Thoracic aorta (tissue), 2 donors: ENCODE data around the gene ZKSCAN1. TPM values are rescaled to one million over a fixed set of nuclear protein-coding genes. Genes with fewer than 3 reads are reported as not detected.

Experiments used
- ATAC-seq: fragments of 150-250 bp; one replicate; pipeline ENCODE4 v1.8.0; 2017; ENCODE audit warnings: low read depth; ENCODE audit not compliant: insufficient number of reproducible peaks, low FRiP score
- DNase-seq: peaks from one replicate; pipeline ENCODE4 v3.0.0-alpha.2; 2020; ENCODE audit warnings: low spot score
- H3K27ac ChIP-seq, 2 donors: fragments of 200-600 bp; sonication (generic); 1 replicate in 1 of 2; 2 replicates in 1 of 2; pipeline ENCODE4 v1.5.1; 2016; ENCODE audit warnings: mild to moderate bottlenecking in 2 of 2, moderate library complexity in 2 of 2
- H3K27me3 ChIP-seq: fragments of 200-600 bp; sonication (generic); replicated peaks from 2 replicates; pipeline ENCODE4 v1.6.0; 2016; ENCODE audit warnings: mild to moderate bottlenecking; ENCODE audit not compliant: insufficient read depth
- H3K36me3 ChIP-seq: fragments of 200-600 bp; sonication (generic); one replicate; pipeline ENCODE4 v1.5.1; 2016
- H3K4me1 ChIP-seq, 2 donors: fragments of 200-600 bp; sonication (generic); 1 replicate in 1 of 2; 2 replicates in 1 of 2; pipeline versions ENCODE4 v1.5.1 to v1.6.0; 2016; ENCODE audit warnings: low read depth in 2 of 2, mild to moderate bottlenecking in 1 of 2; ENCODE audit not compliant: control insufficient read depth in 1 of 2
- H3K4me3 ChIP-seq: fragments of 200-600 bp; sonication (generic); 2 replicates; pipeline ENCODE4 v1.5.1; 2016; ENCODE audit warnings: mild to moderate bottlenecking
- H3K9me3 ChIP-seq: fragments of 200-600 bp; sonication (generic); 2 replicates; pipeline ENCODE4 v1.5.1; 2016
- total RNA-seq, 2 donors: library from RNA; depleted of rRNA; stranded (reverse); fragments of >200 nt; gene quantifications; one replicate each; pipeline versions ENCODE4 v1.1.0 to v1.2.3, GENCODE V29; 2016
- TF ChIP-seq, protein P1 (sequence below): fragments of 200-600 bp; sonication (generic); IDR thresholded peaks from one replicate; pipeline ENCODE4 v1.5.1; 2019; ENCODE audit warnings: antibody characterized with exemption

The ZKSCAN1 gene
- total RNA-seq, 2 donors from 2014 or later = 25.6 to 42.5 TPM

DNA sequence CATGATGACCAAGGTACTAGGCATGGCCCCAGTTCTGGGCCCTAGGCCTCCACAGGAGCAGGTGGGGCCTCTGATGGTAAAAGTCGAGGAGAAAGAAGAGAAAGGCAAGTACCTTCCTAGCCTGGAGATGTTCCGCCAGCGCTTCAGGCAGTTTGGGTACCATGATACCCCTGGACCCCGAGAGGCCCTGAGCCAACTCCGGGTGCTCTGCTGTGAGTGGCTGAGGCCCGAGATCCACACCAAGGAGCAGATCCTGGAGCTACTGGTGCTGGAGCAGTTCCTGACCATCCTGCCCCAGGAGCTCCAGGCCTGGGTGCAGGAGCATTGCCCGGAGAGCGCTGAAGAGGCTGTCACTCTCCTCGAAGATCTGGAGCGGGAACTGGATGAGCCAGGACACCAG, 41.6 kb downstream of the ZKSCAN1 start:
- peaks cover 24% of the 10 kb centered on the region for H3K36me3 ChIP-seq
- DNase-seq = no peak
- TF ChIP-seq, protein P1, sequence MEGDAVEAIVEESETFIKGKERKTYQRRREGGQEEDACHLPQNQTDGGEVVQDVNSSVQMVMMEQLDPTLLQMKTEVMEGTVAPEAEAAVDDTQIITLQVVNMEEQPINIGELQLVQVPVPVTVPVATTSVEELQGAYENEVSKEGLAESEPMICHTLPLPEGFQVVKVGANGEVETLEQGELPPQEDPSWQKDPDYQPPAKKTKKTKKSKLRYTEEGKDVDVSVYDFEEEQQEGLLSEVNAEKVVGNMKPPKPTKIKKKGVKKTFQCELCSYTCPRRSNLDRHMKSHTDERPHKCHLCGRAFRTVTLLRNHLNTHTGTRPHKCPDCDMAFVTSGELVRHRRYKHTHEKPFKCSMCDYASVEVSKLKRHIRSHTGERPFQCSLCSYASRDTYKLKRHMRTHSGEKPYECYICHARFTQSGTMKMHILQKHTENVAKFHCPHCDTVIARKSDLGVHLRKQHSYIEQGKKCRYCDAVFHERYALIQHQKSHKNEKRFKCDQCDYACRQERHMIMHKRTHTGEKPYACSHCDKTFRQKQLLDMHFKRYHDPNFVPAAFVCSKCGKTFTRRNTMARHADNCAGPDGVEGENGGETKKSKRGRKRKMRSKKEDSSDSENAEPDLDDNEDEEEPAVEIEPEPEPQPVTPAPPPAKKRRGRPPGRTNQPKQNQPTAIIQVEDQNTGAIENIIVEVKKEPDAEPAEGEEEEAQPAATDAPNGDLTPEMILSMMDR = no peak
- no peaks in the 10 kb centered on the region for H3K9me3 ChIP-seq
- no peak overlapping the region for H3K4me3 ChIP-seq
- no peaks in the 10 kb centered on the region for H3K4me1 ChIP-seq
- H3K27ac ChIP-seq = no peak overlapping the region
- no peak for ATAC-seq
- no peaks in the 10 kb centered on the region for H3K27me3 ChIP-seq

DNA sequence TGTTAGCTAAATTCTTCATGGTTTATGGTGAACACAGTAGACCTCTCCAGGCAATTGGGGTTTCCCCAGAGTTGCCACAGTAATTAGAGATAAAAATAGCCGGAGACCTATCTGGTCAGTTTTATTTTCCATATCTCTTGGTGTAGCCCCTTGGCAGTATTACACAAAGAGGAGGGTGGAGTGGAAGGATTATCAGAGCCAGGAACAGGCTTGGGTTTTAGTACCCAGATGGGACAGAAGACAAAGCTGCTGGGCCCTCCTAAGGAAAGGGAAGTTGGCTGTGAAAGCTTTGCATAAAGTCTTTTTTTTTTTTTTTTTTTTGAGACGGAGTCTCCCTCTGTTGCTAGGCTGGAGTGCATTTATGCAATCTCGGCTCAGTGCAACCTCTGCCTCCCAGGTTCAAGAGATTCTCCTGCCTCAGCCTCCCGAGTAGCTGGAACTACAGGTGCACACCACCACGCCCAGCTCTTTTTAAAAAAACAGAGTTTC, 43.9 kb downstream of the ZKSCAN1 start:
- Histone ChIP-seq H3K36me3 (peaks cover 36% of the 10 kb centered on the region), H3K4me3 (no peak overlapping the region), H3K27ac (no peak overlapping the region), H3K27me3 (no peaks in the 10 kb centered on the region), H3K9me3 (no peaks in the 10 kb centered on the region), H3K4me1 (no peaks in the 10 kb centered on the region)
- no peak for DNase-seq
- TF ChIP-seq, protein P1 = no peak
- no peak for ATAC-seq

DNA sequence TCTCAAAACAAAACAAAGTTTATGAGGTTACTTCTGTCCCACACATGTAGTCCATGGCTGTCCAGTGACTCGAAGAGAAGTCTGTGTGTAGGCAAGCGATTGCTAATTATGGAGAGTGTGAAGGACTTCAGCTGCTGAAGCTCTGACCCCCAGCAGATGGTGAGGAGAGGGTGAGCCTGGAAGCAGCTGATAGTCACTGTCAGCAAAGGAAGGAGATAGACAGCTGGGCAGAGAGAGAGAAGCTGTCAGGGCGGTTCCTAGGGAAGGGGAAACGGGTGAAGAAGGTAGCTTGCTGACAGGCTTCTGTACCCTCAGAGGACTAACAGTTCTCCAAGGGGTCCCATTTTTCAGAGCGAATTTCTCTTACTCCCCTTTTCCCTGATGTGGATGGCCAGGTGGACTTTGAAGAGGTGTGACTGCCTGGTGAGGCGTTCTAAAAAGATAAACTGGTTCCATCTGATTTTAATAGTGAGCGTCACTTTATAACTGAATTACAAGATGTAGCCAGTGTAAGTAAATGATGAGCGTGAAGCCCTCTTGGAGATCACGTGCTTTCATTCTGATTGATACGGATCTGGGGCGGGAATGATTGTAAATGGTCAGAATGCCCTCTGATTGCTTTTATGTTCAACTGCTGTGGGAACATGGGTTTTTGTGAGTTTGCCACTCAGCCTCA, 46.3 kb downstream of the ZKSCAN1 start:
- Histone ChIP-seq H3K36me3 (peaks cover 40% of the 10 kb centered on the region), H3K4me3 (no peak overlapping the region), H3K9me3 (no peaks in the 10 kb centered on the region), H3K4me1 (peaks cover 0 to 8% of the 10 kb centered on the region in 2 donors), H3K27me3 (no peaks in the 10 kb centered on the region), H3K27ac (no peak overlapping the region)
- ATAC-seq = no peak
- TF ChIP-seq, protein P1 = no peak
- DNase-seq = no peak

DNA sequence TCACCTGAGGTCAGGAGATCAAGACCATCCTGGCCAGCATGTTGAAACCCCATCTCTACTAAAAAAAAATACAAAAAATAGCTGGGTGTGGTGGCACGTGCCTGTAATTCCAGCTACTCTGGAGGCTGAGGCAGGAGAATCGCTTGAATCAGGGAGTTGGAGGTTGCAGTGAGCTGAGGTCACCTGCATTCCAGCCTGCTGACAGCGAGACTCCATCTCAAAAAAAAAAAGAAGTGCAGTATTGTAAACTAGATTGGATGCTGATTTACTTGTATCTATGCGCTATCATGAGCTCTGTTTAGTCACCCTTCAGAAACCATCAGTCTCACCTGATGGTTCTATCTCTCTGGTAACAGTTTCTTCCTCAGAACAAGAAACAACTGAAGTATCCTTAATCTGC, 48.0 kb downstream of the ZKSCAN1 start:
- Histone ChIP-seq H3K27ac (no peak overlapping the region), H3K36me3 (peaks cover 24% of the 10 kb centered on the region), H3K27me3 (no peaks in the 10 kb centered on the region), H3K4me3 (no peak overlapping the region), H3K9me3 (no peaks in the 10 kb centered on the region), H3K4me1 (peaks cover 0 to 8% of the 10 kb centered on the region in 2 donors)
- DNase-seq (no peak), ATAC-seq (no peak)
- TF ChIP-seq, protein P1 = no peak

DNA sequence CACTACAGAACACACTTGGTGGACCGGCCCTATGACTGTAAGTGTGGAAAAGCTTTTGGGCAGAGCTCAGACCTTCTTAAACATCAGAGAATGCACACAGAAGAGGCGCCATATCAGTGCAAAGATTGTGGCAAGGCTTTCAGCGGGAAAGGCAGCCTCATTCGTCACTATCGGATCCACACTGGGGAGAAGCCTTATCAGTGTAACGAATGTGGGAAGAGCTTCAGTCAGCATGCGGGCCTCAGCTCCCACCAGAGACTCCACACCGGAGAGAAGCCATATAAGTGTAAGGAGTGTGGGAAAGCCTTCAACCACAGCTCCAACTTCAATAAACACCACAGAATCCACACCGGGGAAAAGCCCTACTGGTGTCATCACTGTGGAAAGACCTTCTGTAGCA, 48.8 kb downstream of the ZKSCAN1 start:
- DNase-seq (no peak), ATAC-seq (no peak)
- TF ChIP-seq, protein P1 = no peak
- Histone ChIP-seq H3K27ac (no peak overlapping the region), H3K27me3 (no peaks in the 10 kb centered on the region), H3K9me3 (no peaks in the 10 kb centered on the region), H3K4me1 (peaks cover 0 to 8% of the 10 kb centered on the region in 2 donors), H3K36me3 (peaks cover 22% of the 10 kb centered on the region), H3K4me3 (no peak overlapping the region)
